Keratinocyte (primary cell): Measurements from ENCODE around the gene MTX2. TPM values are rescaled to one million over a fixed set of nuclear protein-coding genes. Genes with fewer than 3 reads are reported as not detected.

Experiments used
- DNase-seq: peaks from one replicate; pipeline ENCODE4 v3.0.0-alpha.2; 2011; ENCODE audit warnings: low read depth, missing footprints, low spot score
- FAIRE-seq: peaks from 2 replicates; lab custom pipeline; 2011; peaks lifted over from hg19 to GRCh38; lab: Jason Lieb, UNC
- H2AFZ ChIP-seq: 2 replicates; pipeline ENCODE4 v1.6.0; 2012; ENCODE audit warnings: low read length, control low read depth, inconsistent platforms; ENCODE audit not compliant: control insufficient read depth
- H3K27ac ChIP-seq: 2 replicates; pipeline ENCODE4 v1.5.1; 2011; ENCODE audit warnings: low read length; ENCODE audit not compliant: control insufficient read depth, insufficient read depth
- H3K27me3 ChIP-seq: 3 replicates; pipeline ENCODE4 v1.6.0; 2011; ENCODE audit warnings: low read length; ENCODE audit not compliant: control insufficient read depth, insufficient read depth; ENCODE audit errors: extremely low read depth
- H3K36me3 ChIP-seq, 2 experiments: 2 replicates in 1 of 2; 3 replicates in 1 of 2; pipeline ENCODE4 v1.5.1; 2011; ENCODE audit warnings: low read length in 2 of 2, mild to moderate bottlenecking in 1 of 2; ENCODE audit not compliant: control insufficient read depth in 2 of 2, insufficient read depth in 2 of 2; ENCODE audit errors: extremely low read depth in 1 of 2
- H3K4me1 ChIP-seq: 3 replicates; pipeline ENCODE4 v1.5.1; 2011; ENCODE audit warnings: low read length; ENCODE audit not compliant: control insufficient read depth, insufficient read depth; ENCODE audit errors: extremely low read depth
- H3K4me2 ChIP-seq: 3 replicates; pipeline ENCODE4 v1.6.0; 2011; ENCODE audit warnings: low read depth, low read length; ENCODE audit not compliant: control insufficient read depth, insufficient read depth; ENCODE audit errors: extremely low read depth
- H3K4me3 ChIP-seq, 3 experiments: fragments of 200-600 bp in 1 of 3; sonication (generic) in 1 of 3; 2 replicates in 2 of 3; 3 replicates in 1 of 3; pipeline ENCODE4 v1.5.1; 2011 to 2016; ENCODE audit warnings: low read length in 3 of 3, mild to moderate bottlenecking in 3 of 3, control low read depth in 2 of 3, inconsistent platforms in 1 of 3, low read depth in 1 of 3, mixed read lengths in 1 of 3, mixed run types in 1 of 3, moderate library complexity in 1 of 3; ENCODE audit not compliant: control insufficient read depth in 2 of 3, insufficient read depth in 2 of 3; ENCODE audit errors: extremely low read depth in 1 of 3
- H3K79me2 ChIP-seq: 2 replicates; pipeline ENCODE4 v1.6.0; 2012; ENCODE audit warnings: low read length; ENCODE audit not compliant: control insufficient read depth, insufficient read depth
- H3K9ac ChIP-seq: 3 replicates; pipeline ENCODE4 v1.6.0; 2011; ENCODE audit warnings: low read length; ENCODE audit not compliant: control insufficient read depth, insufficient read depth; ENCODE audit errors: extremely low read depth
- H3K9me1 ChIP-seq: 3 replicates; pipeline ENCODE4 v1.6.0; 2011; ENCODE audit warnings: low read length; ENCODE audit not compliant: control insufficient read depth, insufficient read depth; ENCODE audit errors: extremely low read depth
- H3K9me3 ChIP-seq: 2 replicates; pipeline ENCODE4 v1.5.1; 2012; ENCODE audit warnings: low read depth, low read length; ENCODE audit not compliant: control insufficient read depth
- H4K20me1 ChIP-seq: 3 replicates; pipeline ENCODE4 v1.6.0; 2011; ENCODE audit warnings: low read length; ENCODE audit not compliant: control insufficient read depth, insufficient read depth; ENCODE audit errors: extremely low read depth
- EZH2 ChIP-seq: IDR thresholded peaks from one replicate; pipeline ENCODE4 v1.6.1; 2012; ENCODE audit warnings: inconsistent platforms, mild to moderate bottlenecking, low read length, moderate library complexity
- dilution Hi-C: fragments of 300-500 bp; cut with MboI; formaldehyde crosslinking; loops from one replicate; pipeline ENCODE4 v1.7.0; 2020; ENCODE audit warnings: low sequenced_read_pairs; ENCODE audit not compliant: extremely low pct_ligation_motif_present
- polyA plus RNA-seq, 5 experiments: library from polyadenylated mRNA; depleted of rRNA in 3 of 5; stranded (reverse) in 3 of 5; stranded (forward) in 1 of 5; unstranded in 1 of 5; fragments of >200 nt; gene quantifications; 1 replicate in 1 of 5; 2 replicates in 3 of 5; 3 replicates in 1 of 5; pipeline versions ENCODE4 v1.2.1 to v1.2.3, GENCODE V29; 2011 to 2012; ENCODE audit warnings: missing spikeins in 2 of 5, low read depth in 1 of 5, low replicate concordance in 1 of 5
- TF ChIP-seq, protein P1 (sequence below), 3 experiments: IDR thresholded peaks in 1 of 3; conservative IDR thresholded peaks in 1 of 3; optimal IDR thresholded peaks in 1 of 3; 2 replicates in 2 of 3; 3 replicates in 1 of 3; pipeline versions ENCODE3 to v1.5.1; 2011; ENCODE audit warnings: low read length in 3 of 3, mild to moderate bottlenecking in 3 of 3, moderate library complexity in 2 of 3, control low read depth in 1 of 3, inconsistent platforms in 1 of 3; ENCODE audit not compliant: insufficient read depth in 2 of 3; ENCODE audit errors: extremely low read depth in 1 of 3

The MTX2 gene
- polyA plus RNA-seq, 1 donor (not counting 4 experiments of a cell fraction or from before 2014, with no cell fraction given), result 60.3 TPM

DNA sequence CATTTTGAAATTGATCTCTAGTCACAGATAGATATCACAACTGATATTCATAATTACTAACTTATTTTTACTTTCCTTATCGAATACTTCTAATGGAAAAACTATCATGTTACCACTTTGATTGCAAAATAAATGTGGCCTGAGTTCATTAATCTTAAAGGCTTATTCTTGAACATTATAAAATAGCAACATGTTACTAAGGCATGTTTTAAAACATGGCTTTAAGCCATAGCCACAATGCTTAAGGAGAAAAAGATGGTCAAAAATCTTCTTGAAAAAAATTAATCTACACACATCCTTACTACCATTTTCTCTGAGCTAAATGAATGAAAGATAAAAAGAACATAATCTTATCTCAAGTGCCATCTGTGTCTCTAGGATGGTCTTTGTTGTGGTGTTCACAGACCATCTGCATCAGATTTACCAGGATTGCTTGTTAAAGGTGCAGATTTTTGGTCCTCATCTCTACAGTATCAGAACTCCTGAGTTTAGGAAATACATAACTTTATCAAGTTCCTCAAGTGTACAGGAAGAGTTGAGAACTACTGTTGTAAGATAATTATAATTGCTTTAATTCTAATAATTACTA is 15.3 kb downstream of the MTX2 start:
- no peak overlapping the region for H3K4me2 ChIP-seq
- dilution Hi-C loops, result no loop called here
- no peak for DNase-seq
- H3K4me3 ChIP-seq, result no peak overlapping the region
- H3K9me3 ChIP-seq, result no peaks in the 10 kb centered on the region
- no peak for FAIRE-seq
- H3K79me2 ChIP-seq, result peaks cover 41% of the 10 kb centered on the region
- H3K27ac ChIP-seq, result no peak overlapping the region
- no peaks in the 10 kb centered on the region for H3K27me3 ChIP-seq
- H3K36me3 ChIP-seq, result no peaks in the 10 kb centered on the region
- no peak for TF ChIP-seq EZH2
- TF ChIP-seq, protein P1, sequence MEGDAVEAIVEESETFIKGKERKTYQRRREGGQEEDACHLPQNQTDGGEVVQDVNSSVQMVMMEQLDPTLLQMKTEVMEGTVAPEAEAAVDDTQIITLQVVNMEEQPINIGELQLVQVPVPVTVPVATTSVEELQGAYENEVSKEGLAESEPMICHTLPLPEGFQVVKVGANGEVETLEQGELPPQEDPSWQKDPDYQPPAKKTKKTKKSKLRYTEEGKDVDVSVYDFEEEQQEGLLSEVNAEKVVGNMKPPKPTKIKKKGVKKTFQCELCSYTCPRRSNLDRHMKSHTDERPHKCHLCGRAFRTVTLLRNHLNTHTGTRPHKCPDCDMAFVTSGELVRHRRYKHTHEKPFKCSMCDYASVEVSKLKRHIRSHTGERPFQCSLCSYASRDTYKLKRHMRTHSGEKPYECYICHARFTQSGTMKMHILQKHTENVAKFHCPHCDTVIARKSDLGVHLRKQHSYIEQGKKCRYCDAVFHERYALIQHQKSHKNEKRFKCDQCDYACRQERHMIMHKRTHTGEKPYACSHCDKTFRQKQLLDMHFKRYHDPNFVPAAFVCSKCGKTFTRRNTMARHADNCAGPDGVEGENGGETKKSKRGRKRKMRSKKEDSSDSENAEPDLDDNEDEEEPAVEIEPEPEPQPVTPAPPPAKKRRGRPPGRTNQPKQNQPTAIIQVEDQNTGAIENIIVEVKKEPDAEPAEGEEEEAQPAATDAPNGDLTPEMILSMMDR (optimal IDR thresholded peaks at IDR 0.05 in 1 of 3, IDR thresholded peaks at IDR 0.05 in 1 of 3, conservative IDR thresholded peaks at IDR 0.05 in 1 of 3; ENCODE audit: extremely low read depth in 1 of 3, insufficient read depth in 2 of 3, low read length in 3 of 3), result no peak
- H3K9ac ChIP-seq, result no peak overlapping the region
- H3K9me1 ChIP-seq, result no peaks in the 10 kb centered on the region
- peaks cover 18% of the 10 kb centered on the region for H3K4me1 ChIP-seq
- no peaks in the 10 kb centered on the region for H4K20me1 ChIP-seq
- H2AFZ ChIP-seq, result no peak overlapping the region

DNA sequence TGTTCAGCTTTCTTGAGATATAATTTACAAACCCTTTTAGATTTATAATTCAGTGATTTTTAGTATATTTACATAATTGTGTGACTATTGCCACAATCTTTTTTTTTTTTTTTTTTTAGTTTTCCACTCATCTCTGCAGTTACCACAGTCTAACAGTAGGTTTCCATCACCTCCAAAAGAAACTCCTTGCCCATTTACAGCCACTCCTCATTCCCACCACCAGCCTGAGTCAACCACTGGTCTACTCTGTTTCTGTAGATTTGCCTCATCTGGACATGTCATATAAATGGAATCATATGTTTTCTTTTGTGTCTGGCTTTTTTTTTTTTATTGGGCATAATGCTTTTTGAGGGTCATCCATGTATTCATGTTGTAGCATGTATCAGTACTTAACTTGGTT is 16.1 kb downstream of the MTX2 start:
- H3K9me1 ChIP-seq, result no peaks in the 10 kb centered on the region
- dilution Hi-C loops, result no loop called here
- no peaks in the 10 kb centered on the region for H3K36me3 ChIP-seq
- no peak overlapping the region for H3K4me3 ChIP-seq
- no peaks in the 10 kb centered on the region for H4K20me1 ChIP-seq
- peaks cover 18% of the 10 kb centered on the region for H3K4me1 ChIP-seq
- FAIRE-seq (no peak), DNase-seq (no peak)
- H3K9me3 ChIP-seq, result no peaks in the 10 kb centered on the region
- TF ChIP-seq, protein P1 (optimal IDR thresholded peaks at IDR 0.05 in 1 of 3, IDR thresholded peaks at IDR 0.05 in 1 of 3, conservative IDR thresholded peaks at IDR 0.05 in 1 of 3; ENCODE audit: extremely low read depth in 1 of 3, insufficient read depth in 2 of 3, low read length in 3 of 3), result no peak
- no peak for TF ChIP-seq EZH2
- peaks cover 45% of the 10 kb centered on the region for H3K79me2 ChIP-seq
- H3K4me2 ChIP-seq, result no peak overlapping the region
- H3K27me3 ChIP-seq, result no peaks in the 10 kb centered on the region
- H3K9ac ChIP-seq, result no peak overlapping the region
- no peak overlapping the region for H3K27ac ChIP-seq
- no peak overlapping the region for H2AFZ ChIP-seq
